HG03432 (cell line): ENCODE results near the gene TSHR.
A peak's percentile ranks its signal among the peaks of the same experiment; 100 is the strongest.

Source experiments
- ATAC-seq: cut with Tn5 transposase; IDR thresholded peaks from one replicate; pipeline ENCODE4 v1.9.1; 2021; ENCODE audit warnings: mild to moderate bottlenecking, moderate library complexity; ENCODE audit not compliant: unreplicated experiment

The TSHR gene

DNA sequence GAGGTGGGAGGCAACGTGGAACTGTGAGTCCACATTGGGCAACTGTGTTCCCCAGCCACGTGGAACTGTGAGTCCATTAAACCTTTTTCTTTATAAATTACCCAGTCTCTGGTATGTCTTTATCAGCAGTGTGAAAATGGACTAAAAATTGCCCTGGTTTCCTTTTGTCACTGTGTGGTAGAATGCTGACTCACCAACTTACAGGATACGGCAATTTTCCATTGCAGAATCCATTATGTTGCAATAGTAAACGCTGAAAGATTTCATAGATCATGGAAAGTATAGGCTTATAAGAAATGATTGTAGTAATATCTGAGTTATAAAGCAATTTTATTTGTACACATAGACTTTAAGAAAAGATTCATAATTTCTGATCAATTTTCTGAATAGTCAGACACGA lies 172.4 kb downstream of the TSHR start:
- no peak for ATAC-seq

DNA sequence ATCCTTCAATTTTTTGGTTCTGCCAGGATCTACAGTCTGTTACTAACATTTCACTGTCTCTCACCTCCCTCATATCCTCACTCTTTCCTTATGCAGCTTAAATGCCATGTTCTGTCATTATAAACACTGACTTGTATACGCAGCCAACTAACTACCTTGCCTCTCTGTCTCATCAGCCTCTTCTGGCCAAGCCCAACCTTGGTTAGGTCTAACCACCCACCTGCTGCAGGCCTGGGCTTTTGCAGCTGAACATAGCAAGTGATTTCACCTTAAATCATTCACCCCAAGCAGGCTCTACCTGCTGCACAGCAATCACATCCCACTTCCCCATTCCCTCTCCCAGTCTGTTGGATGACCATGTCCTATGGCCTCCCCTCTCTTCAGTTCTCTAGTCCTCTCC lies 173.8 kb downstream of the TSHR start:
- no peak for ATAC-seq

DNA sequence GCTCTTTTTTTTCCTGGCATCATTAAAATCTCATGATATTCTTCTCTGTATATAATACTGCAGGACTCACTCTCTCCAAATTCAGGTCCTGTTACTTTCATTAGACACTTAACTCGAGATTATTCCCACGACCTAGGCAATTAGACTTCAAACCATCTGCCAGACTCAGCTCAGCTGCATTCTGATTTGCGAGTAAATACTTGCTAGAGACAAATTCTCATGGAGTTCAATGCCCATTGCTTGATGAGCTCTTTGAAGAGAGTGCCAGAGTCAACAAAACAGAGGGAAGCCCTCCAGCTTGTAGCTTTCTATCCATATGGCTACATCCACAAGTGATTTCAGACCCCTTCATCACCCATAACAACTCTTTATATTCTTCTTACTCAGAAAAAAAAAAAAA lies 177.0 kb downstream of the TSHR start:
- no peak for ATAC-seq

DNA sequence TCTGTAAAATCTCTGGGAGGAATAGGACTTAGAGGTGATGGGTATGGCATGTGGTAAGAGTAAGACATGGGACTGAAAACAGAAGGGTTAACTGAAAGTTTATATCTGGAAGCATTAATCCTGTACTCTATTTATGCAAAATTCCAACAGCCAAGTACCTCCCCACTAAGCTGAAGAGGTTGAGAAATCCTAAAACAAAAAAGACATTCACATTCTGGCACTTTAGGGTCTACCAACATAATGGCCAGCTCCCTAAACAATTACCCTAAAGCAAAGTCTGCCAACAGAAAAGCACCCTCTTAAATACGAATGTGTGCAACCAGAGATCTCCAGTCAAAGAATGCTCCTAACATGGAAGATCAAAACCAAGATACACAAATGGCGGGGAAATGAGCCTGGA lies 178.0 kb downstream of the TSHR start:
- ATAC-seq, result no peak

DNA sequence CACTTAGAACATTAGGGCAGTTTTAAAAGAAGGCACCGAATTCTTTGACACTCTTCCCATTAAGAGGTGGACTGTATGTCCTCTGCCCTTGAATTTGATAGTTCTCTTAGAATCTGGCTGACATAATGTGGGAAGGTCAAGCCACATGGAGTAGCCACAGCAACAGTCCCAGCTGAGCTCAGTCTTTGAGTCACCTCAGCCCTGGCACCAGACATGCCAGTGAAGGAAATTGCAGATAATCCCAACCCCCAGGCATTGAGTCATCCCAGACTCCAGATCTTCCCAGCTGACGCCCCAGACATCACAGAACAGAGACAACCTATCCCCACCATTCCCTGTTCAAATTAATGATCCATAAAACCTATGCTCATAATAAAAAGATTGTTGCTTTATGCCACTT lies 181.9 kb downstream of the TSHR start:
- ATAC-seq, result no peak

DNA sequence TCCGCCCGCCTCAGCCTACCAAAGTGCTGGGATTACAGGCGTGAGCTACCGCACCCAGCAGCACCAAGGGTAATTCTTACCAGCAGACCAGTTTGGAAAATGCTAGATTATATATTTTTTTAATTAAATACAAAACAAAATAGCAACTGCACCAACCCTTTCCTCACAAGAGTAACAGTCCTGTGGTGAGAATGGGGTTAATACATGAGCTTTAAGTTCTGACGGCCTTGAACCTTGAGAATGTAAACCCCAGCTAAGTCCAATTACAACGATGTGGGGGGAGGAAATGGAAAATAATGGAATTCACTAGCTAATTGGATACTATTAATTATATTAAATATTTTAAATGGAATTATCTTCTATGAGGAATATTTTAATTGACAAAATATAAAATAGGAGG lies 183.0 kb downstream of the TSHR start:
- ATAC-seq, result no peak

DNA sequence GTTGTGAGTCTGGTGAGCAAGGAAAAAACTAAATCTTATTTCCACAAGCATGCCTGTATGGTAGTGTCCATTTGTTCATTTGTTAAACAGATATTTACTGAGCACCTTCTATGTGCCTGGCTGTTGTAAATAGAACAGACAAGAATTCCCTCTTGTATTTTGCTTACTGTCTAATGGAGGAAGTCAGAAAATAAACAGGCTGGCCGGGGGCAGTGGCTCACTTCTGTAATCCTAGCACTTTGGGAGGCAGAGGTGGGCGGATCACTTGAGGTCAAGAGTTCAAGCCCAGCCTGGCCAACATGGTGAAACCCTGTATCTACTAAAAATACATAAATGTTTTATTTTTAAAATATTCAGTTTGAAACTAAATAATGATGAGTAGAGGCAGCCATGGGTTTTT lies 186.0 kb downstream of the TSHR start:
- no peak for ATAC-seq

DNA sequence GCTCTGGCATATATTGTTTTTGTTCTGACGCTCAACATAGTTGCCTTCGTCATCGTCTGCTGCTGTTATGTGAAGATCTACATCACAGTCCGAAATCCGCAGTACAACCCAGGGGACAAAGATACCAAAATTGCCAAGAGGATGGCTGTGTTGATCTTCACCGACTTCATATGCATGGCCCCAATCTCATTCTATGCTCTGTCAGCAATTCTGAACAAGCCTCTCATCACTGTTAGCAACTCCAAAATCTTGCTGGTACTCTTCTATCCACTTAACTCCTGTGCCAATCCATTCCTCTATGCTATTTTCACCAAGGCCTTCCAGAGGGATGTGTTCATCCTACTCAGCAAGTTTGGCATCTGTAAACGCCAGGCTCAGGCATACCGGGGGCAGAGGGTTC lies 188.4 kb downstream of the TSHR start:
- ATAC-seq, result no peak

DNA sequence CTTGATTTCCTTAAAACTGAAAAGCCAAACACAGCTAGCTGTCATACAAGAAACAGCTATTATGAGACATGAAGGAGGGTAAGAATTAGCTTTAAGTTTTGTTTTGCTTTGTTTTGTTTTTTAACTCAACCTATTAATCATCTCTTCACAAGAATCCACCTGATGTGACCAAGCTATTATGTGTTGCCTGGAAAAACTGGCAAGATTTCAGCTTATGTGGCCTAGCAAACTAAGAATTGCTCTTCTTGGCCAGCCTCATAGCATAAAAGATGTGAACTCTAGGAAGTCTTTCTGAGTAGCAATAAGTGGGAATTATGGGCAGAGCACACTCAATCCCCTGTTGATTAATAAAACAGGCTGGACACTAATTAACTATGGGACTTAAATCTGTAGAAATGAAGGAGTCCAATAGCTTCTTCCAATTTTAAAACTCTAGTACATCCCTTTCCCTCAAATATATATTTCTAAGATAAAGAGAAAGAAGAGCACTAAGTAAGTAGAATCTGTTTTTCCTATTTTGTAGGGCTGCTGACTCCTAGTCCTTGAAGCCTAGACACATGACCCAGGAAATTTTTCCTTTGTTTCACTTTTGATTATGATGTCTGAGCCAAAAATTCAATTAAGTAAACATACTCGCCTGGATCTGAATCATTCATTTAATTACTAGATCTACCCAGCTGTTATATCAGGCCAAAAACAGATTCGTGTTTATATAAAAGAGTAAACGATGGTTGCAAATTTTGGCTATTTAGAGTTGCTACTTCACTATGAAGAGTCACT lies 189.6 kb downstream of the TSHR start:
- ATAC-seq, result no peak

DNA sequence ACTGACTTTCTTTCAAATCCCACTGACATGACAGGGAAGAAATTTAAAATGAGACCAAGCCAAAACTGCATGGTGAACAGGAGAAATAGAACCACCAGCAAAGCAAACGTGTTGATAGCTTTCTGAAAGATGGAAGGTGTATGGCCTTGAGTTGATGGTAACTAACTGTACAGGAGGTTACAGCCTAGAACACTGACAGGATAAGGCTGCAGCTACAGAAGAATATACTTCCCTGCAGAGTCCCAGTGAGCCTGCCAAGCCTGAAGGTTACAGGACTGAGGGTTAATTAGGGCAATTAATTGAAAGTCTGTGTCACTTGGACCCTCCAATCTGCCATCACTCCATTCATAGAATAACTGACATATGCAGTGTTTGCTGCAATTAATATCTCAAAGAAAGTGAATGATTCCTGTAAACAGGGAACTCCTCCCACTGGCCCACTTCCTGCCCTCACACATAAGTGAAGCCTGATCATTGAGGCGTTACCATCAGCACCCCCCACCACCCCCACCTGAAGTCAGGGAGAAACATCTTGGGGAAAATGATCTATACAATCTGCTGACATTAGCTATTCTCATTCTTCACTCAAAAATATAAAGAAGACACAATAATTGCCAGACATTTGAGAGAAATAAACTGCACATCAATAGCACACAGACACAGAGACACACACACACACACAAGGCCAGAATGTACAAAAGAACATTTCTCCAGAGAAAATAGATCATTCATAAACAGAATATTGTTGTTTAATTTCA lies 191.9 kb downstream of the TSHR start:
- peak; percentile 79 for ATAC-seq

DNA sequence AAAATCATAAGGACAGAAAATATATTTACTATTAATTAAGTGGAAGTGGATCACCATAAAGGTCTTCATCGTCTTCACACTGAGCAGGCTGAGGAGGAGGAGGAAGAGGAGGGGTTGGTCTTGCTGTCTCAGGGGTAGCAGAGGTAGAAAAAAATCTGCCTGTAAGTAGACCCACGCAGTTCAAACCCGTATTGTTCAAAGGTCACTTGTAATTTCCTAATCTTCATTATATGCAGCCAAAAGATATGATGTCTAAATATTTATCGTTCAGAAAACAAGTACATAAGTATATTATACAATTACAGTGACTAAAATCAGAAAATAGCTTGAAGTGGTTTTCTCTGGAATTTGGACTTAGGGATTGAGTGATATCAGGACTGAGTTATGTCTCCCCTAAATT lies 193.2 kb downstream of the TSHR start:
- ATAC-seq, result no peak

DNA sequence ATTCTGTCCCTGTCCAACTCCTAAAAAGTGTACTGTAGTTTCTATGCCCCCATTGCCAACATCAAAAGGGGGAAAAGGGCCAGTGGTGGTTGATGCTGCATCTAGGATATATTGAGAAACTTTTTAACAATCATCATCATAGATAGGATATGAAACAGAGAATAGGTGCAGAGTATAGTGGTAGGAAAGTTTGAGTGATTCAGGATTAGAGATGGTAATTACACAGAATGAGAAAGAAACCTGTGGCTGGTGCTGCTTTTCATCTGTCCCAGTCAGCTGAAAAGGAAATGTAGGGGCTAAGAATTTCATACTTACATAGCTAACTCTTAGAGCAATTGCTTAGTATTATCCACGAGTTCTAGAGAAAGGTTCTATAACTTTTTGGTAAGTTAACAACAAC lies 197.8 kb downstream of the TSHR start:
- ATAC-seq, result peak; percentile 64

DNA sequence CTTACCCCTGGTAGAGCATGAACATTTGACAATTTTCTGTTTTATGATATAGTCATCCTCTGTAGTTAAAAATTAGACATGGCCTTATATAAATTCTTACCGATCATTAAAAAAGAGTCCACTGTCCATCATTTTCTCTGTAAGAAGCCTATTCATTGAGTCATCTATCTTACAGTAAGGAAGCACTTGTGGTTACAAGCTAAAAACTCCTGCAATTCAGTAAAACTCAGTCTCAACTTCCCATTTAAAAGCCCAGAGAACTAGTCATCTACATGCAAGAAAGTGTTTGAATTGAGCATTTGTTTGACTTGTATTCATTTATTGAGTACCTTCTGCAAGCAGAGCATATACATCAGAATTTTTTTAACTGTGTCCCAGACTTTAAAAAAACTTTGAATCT lies 202.0 kb downstream of the TSHR start:
- ATAC-seq, result no peak

DNA sequence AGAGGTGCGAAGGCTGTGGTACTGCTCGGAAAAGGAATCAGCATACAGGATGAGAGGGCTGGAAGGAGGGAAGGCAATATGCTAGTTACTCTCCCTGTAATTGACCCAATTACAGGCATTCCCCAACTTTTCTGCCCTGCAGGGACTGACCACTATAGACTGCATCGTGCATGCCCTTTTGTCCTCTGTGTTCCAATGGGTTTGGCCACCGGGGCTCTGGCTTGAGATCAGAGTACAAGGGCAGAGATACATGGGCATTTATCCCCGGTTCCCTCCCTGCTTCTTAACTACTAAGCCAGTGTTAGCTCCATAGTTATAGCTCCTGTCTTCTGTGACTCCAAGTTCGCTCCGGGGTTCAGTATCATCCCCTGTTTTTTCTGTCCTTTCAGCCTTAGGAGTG lies 205.7 kb downstream of the TSHR start:
- no peak for ATAC-seq

DNA sequence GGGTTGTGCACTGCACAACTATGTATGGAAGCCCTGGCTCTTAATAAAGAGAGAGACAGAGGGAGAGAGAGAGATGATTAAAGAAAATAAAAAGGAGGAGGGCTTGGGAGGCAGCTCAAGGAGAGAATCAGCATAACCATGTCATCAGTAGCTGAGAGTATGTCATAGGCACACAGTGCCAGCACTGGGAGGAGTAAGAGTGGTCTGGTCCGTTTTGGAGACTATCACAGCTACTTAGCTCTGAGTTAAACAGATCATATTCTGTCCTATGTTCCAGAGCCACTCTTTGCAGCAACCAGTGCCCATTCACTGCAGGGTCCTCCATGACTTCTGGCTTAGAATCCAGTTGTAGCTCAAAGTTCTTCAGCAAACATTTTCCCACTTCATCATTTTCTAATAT lies 206.3 kb downstream of the TSHR start:
- ATAC-seq, result no peak

DNA sequence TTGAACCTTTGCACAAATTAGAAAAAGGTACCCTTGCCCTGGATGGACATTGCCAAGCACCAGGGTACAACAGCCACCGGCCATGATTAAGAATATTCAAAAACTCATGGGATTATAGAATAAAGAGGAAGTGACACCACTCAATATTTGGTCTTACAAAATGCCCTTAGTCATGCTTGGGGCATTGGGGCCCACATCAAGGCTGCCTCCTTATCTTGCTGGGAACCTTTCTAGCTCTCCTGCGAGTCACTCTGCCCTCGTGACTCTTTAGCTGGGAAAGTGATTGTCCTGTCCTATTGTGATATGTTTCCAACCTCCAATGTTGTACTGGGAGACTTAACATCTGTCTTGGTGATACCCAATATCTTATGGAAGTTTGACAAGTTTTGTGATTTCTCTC lies 207.5 kb downstream of the TSHR start:
- ATAC-seq, result no peak

DNA sequence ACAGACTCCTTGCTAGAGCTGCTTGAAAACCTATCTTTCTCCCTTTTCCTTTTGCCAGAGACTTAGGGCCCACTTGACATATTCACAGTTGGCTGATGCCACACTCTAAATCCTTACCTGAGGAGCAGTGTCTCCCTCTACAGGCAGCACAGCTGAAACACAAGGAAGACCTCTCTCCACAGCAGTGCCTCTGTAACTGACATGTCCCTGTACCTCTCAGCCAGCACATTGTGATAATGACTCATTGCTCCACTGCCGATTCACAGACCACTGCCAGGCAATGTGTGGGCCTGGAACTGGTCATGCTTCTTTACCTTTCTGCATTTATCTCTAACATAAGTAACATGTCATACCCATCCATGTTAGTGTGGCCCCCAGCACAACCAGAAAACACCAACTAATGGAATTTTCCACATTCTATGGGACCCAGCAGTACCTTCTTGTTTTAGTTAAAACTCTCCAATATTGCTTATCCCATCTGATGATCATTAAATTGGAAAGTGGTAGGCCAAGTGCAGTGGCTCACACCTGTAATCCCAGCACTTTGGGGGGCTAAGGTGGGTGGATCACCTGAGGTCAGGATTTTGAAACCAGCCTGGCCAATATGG lies 208.8 kb downstream of the TSHR start:
- ATAC-seq, result peak; percentile 94

DNA sequence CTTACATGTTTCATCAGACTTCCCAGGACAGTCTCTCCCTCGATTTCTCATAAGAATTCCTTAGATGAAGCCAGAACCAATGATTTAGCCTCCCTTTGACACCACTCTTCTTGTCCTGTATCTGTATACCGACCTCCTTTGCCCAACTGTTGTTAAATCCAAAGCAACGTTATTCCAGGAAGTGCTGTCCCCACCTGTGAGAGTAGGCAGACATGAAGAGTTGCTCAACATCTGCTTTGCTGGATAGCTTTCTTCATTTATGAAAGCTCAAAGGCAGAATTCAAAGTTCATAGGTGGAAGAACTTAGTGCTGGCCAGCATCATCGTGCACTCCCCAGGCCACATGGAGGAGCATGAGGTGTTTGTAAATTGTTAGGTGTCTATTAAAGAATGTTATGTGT lies 209.8 kb downstream of the TSHR start:
- no peak for ATAC-seq

DNA sequence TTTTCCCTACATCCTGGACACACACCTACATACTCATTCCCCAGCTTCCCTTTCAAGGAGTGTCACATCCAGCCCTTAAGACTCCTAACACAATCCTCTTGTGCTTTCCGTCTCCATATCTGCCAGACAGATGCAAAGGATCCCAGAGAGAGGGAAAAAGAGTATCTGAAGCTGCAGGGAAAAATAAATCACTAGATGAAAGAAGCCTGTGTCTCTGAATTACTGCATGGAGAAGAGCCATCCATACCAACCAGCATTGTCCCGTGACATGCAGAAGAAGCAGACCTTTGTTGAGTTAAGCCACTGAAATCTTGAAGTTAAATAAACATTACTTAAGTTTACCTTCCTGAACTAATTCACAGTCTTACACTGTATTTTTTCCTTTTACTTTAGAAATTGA lies 210.7 kb downstream of the TSHR start:
- ATAC-seq, result no peak

DNA sequence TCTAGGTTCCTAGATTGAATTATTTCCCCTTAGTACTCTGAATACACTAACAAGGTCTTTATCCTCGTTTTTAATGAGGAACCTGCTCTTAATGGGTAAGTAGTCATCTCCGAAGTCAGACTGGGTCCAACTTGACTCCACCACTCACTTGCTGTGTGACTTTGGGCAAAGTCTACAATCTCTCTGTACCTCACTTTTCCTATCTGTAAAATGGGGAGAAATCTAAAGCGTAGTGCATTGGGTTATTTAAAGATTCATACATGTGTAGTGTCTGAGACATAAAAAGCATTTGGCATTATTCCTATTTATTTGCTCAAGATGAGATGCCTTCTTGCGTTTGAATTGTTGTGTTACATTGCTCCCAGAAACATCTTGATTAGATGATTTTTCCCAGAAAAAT lies 213.8 kb downstream of the TSHR start:
- ATAC-seq, result no peak

DNA sequence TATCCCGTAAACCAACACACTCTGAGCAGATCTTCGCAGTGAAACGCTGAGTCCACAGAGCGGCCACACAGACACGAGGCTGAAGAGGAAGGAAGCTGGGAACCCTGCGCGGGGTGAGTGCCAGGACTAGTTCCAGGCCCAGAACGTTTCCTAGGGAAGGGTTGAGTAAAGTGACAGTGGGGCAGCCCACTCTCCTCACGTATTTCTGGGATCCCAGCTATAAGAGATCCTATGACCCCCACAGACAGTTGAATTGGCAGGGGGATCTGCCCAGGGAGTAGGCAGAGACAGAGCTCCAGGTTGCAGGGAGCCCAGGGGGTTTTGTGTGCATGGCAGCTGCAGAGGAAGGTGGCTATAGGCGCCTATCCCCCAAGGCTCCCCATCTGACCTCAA lies 214.3 kb downstream of the TSHR start:
- ATAC-seq, result peak; percentile 31
